Upper lobe of left lung (tissue), 4 donors: ENCODE data around the gene AKR1C1.
"Not testable (repeated sequence)": the region's sequence is repeated elsewhere in the genome, so short reads cannot be mapped to it uniquely, and the experiment has no call there.

ENCODE experiments used
- CTCF ChIP-seq, 6 experiments: fragments of 450-650 bp in 4 of 6; fragments of 200-600 bp in 2 of 6; sonication (generic) in 2 of 6; IDR thresholded peaks; one replicate each; pipeline ENCODE4 v1.5.1; 2016 to 2019; ENCODE audit warnings: antibody characterized with exemption in 6 of 6
- EP300 ChIP-seq, 4 donors: sonication (generic); formaldehyde crosslinking; IDR thresholded peaks; one replicate each; pipeline ENCODE4 v1.5.1; 2017; ENCODE audit warnings: antibody characterized with exemption in 4 of 4, control low read depth in 2 of 4
- POLR2A ChIP-seq, 4 donors: fragments of 450-650 bp; IDR thresholded peaks; one replicate each; pipeline ENCODE4 v1.5.1; 2016 to 2017; ENCODE audit warnings: antibody characterized with exemption in 4 of 4, mild to moderate bottlenecking in 2 of 4
- POLR2AphosphoS5 ChIP-seq, 2 donors: sonication (generic); formaldehyde crosslinking; IDR thresholded peaks; one replicate each; pipeline ENCODE4 v1.5.1; 2017; ENCODE audit warnings: antibody characterized with exemption in 2 of 2

GRCh38 chr10:4969289-4969688, 6.1 kb downstream of the AKR1C1 start:
- TF ChIP-seq CTCF, POLR2A, POLR2AphosphoS5, EP300 (IDR thresholded peaks at IDR 0.05): not testable (repeated sequence)
